NCI-H2196 (cell line): ENCODE results near the gene SLC39A11.

Experiments used
- DNase-seq: peaks from one replicate; lab custom pipeline; 2025; ENCODE audit not compliant: unreplicated experiment; lab: John Stamatoyannopoulos, UW

SLC39A11 gene

DNA sequence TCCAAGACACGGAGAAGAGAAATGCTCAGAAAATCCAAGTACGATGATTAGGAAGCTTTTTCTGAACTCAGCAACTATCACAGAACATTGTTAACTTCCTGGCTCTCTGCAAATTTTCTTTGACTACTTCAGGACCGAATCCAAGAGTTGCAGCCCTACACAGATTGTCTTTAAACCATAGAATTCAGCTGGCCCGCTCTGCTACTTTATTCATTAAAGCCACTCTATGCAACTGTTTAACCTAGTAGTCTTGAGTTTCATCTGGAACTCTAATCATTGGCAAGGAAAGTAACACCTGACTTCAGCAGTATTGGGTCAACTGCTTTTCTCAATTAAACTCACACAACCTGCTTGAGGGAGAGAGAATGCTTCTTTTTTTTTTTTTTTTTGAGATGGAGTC, 210.1 kb downstream of the SLC39A11 start:
- no peak for DNase-seq

- no peak for DNase-seq
Measured at GRCh38 chr17:72879877-72880276, 212.6 kb downstream of the SLC39A11 start.

DNA sequence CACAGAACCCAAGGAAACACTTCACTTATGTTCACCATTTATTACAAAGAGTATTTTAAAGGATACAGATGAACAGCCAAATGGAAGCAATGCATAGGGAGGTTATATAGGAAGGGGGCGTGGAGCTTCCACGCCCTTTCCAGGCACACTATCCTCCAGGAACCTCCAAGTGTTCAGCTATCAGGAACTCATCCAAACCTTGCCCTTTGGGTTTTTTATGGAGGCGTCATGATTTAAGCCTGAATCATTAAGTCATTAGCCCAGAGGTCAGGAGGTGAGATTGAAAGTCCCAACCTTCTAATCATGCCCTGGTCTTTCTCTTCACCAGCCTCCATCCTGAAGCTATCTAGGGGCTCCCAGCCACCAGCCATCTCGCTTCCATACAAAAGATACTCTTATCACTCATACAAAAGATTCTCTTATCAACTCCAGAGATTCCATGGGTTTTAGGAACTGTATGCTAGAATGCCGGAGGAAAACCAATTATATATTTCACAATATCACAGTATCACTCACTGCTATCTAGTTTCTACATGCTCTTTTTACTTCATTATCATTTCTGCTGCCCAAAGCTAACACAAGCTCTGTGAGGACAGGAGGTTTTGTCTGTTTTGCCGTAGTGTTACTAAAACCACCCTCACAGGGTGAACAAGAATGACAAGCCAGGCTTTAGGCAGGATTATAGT, 213.4 kb downstream of the SLC39A11 start:
- no peak for DNase-seq

GRCh38 chr17:72877348-72877747, 215.1 kb downstream of the SLC39A11 start:
- no peak for DNase-seq

- no peak for DNase-seq
Measured at GRCh38 chr17:72876413-72876812, 216.1 kb downstream of the SLC39A11 start.

DNA sequence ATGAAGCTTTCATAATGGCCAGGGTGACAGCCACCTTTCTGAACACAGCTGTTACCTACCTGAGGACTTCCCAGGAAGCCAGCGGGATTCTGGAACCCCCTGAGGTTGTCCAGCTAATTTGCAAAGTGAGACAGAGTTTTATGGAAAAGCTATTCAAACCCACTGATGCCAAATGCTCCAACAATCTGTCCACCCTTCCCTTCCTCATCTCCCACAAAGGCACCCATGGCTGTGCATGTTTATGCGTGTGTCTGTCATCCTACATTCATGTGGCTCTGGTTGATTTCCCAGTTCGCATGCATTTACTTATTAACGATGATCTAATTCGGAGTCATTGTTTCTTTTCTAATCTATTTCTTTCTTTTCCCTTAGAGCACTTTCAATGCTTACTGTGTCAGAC, 217.1 kb downstream of the SLC39A11 start:
- DNase-seq, result no peak

GRCh38 chr17:72872396-72872795, 220.1 kb downstream of the SLC39A11 start:
- no peak for DNase-seq

GRCh38 chr17:72870367-72870985, 222.0 kb downstream of the SLC39A11 start:
- DNase-seq, result no peak

DNA sequence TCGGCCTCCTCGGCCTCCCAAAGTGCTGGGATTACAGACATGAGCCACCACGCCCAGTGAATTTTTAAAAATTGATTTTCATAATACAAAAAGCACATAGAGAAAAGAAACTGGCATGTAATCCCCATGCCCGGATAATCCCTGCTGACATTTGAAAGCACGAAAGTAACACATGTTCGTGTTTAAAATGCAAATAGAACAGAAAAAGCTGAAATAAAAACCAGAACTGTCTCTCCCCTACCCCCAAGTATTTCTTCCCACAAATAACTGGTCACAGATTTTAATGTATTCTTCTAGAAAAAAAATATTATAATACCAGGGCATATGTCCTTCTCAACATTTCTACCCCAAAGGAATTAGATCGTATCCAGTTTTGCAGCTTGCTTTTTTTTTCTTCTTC, 222.9 kb downstream of the SLC39A11 start:
- no peak for DNase-seq

DNA sequence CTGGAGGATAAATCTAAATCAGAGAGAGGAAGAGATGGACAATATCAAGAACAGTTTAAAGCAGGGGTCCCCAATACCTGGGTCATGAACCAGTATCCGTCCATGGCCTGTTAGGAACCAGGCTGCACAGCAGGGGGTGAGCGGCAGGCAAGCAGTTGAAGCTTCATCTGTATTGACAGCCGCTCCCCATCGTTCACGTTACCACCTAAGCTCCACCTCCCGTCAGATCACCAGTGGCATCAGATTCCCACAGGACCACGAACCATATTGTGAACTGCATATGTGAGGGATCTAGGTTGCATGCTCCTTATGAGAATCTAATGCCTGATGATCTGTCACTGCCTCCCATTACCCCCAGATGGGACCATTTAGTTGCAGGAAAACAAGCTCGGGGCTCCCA, 226.5 kb downstream of the SLC39A11 start:
- no peak for DNase-seq

DNA sequence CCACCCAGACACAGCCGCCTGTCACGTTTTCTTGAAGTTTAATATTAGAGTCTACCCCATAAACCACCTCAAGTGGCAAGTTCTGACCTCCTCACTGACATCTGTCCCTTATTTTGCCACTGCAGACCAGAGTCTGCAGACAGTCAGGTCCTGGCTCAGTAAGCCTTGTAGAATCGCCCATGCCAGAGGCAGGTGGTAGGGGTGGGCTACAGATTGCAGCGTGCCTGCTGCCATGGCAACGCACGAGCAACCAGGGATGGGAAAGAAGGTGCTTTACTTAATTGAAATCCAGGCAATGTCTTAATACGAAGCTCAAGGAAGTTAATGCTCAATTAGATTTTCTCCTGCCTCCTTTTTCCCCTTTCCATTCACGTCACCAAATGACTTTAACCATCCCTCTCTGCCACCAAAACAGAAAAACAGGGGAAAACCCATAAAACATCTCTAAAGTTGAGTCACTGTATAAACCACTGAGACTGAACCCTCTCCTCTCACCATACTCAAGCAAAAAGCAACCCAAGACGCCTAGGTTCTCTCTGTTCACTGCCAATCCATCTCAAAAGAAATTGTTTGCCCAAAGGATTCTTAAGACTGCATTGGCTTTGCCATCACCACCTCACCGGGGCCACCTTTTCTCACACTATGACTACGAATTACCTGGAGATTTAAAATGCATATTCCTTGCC, 228.8 kb downstream of the SLC39A11 start:
- no peak for DNase-seq

DNA sequence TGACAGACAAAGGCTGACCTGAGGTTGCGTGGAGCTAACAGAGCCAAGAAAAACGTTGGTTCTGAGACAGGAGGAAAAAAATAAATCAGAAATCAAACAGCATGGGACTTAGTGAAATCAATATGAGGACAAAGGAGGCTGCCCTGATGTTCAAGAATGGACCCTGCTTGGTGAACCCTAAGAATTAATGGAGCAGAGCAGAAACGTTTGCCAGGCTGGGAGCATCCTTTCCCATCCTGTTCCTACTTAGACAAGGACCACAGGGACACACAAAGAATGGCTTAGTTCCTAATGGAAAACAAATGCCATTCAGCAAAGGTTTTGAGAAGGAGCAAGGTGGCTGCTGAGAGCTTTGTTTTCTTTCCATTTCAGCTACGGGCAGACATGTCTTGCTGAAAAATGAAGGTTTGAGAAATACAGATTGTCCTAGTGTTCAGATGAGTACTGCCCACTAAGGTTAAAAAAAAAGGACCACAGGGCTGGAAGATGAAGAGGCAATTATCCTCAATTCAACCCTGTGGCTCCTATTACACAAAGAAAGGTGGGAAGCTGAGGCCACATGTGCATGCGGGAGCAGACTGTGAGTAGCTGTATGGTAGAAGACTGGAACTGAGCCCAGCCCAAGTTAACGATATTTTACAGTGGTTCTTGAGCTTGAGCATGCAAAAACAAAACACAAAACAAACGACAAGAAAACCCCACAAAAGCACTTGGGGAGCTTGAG, 230.1 kb downstream of the SLC39A11 start:
- DNase-seq, result no peak

DNA sequence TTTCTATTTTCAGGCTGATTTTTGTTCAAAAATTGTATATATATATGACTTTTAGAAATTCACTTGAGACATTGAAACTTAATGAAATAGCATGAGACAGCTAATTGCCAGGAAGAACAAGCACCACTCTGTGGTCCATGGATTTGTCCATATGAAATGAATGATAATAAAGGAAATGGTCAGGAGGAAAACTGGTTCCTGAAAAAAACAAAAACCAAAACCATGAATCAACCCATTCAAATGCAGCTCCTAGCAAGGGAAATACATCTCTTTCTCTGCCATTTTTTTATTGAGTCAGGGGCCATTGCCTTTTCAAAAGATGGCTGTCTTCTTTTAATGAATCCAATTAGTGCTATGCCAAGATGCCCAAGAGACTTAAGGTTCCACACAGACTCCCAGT, 230.7 kb downstream of the SLC39A11 start:
- no peak for DNase-seq

GRCh38 chr17:72860778-72861177, 231.7 kb downstream of the SLC39A11 start:
- no peak for DNase-seq

DNA sequence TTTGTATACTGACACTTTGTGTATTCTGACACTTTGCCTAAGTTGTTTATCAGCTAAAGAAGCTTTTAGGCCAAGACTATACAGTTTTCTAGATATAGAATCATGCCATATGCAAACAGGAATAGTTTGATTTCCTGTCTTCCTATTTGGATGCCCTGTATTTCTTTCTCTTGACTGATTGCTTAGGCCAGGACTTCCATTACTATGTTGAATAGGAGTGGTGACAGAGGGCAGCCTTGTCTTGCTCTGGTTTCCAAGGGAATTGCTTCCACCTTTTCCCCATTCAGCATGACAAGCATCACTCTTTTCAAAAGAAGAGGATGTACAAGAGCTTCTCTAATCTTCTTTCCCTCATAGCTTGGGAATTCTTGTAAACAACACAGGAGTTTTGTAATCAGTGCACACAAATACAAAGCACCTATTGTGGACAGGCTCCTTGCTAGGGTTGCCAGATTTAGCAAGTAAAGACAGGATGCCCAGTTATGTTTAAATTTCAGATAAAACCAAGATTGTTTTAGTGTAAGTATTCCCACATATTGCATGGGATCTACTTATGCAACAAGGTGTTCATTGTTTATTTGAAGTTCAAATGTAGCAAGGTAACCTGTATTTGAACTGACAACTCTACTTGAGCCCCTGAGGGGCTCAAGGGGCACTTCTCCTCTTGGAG, 233.5 kb downstream of the SLC39A11 start:
- no peak for DNase-seq

- no peak for DNase-seq
Measured at GRCh38 chr17:72853440-72854415, 238.8 kb downstream of the SLC39A11 start.

GRCh38 chr17:72852277-72852938, 240.1 kb downstream of the SLC39A11 start:
- no peak for DNase-seq

GRCh38 chr17:72850410-72851118, 241.9 kb downstream of the SLC39A11 start:
- DNase-seq, result no peak

GRCh38 chr17:72846399-72846798, 246.1 kb downstream of the SLC39A11 start:
- no peak for DNase-seq
